A549 (cell line): ENCODE data around the gene GPSM1.

ENCODE experiments used
- CBX8 ChIP-seq: fragments of 200-600 bp; sonication (generic); IDR thresholded peaks from 2 replicates; pipeline ENCODE4 v1.6.1; 2016
- CTCF ChIP-seq: fragments of >200 bp; sonication (Bioruptor Twin); formaldehyde crosslinking; IDR thresholded peaks from 3 replicates; pipeline ENCODE4 v1.5.1; 2016
- EP300 ChIP-seq, 2 experiments: fragments of >200 bp; sonication (Bioruptor Twin); formaldehyde crosslinking; IDR thresholded peaks; 2 replicates in 1 of 2; 3 replicates in 1 of 2; pipeline ENCODE4 v1.6.1; 2016 to 2017
- ESRRA ChIP-seq: fragments of 150-350 bp; IDR thresholded peaks from 2 replicates; pipeline ENCODE4 v1.6.1; 2014; ENCODE audit warnings: mild to moderate bottlenecking, low read length, borderline replicate concordance
- FOSB ChIP-seq: fragments of 250-450 bp; sonication (Bioruptor Pico); IDR thresholded peaks from 2 replicates; pipeline ENCODE4 v1.5.0; 2020; ENCODE audit warnings: mild to moderate bottlenecking, moderate library complexity
- JUN ChIP-seq, 2 experiments: fragments of >200 bp; sonication (Bioruptor Twin); formaldehyde crosslinking; IDR thresholded peaks; 2 replicates in 1 of 2; 3 replicates in 1 of 2; pipeline ENCODE4 v1.6.1; 2016 to 2017
- MAZ ChIP-seq: fragments of 150-350 bp; IDR thresholded peaks from 2 replicates; pipeline ENCODE4 v1.6.1; 2014; ENCODE audit warnings: antibody characterized with exemption, low read depth, low read length, borderline replicate concordance
- NPAS2 ChIP-seq: fragments of 250-450 bp; sonication (Bioruptor Pico); IDR thresholded peaks from 2 replicates; pipeline ENCODE4 v1.8.0; 2022; ENCODE audit warnings: mild to moderate bottlenecking, moderate library complexity, borderline replicate concordance
- POLR2A ChIP-seq: IDR thresholded peaks from 2 replicates; pipeline ENCODE4 v1.6.1; 2012; ENCODE audit warnings: mild to moderate bottlenecking, low read length
- RAD21 ChIP-seq, 2 experiments: fragments of >200 bp in 1 of 2; sonication (Bioruptor Twin) in 1 of 2; formaldehyde crosslinking in 1 of 2; IDR thresholded peaks in 1 of 2; conservative IDR thresholded peaks in 1 of 2; 2 replicates in 1 of 2; 3 replicates in 1 of 2; pipeline ENCODE4 v1.6.1; 2012 to 2018; ENCODE audit warnings: inconsistent platforms in 1 of 2
- SREBF2 ChIP-seq: fragments of 450-650 bp; IDR thresholded peaks from 2 replicates; pipeline ENCODE4 v1.6.1; 2014; ENCODE audit warnings: mild to moderate bottlenecking, moderate library complexity
- USF2 ChIP-seq: fragments of 450-650 bp; IDR thresholded peaks from 2 replicates; pipeline ENCODE4 v1.6.1; 2014; ENCODE audit warnings: antibody characterized with exemption

GRCh38 chr9:136303066-136303824, 24.1 kb upstream of the GPSM1 start:
- TF ChIP-seq CTCF = no peak
- TF ChIP-seq ESRRA = no peak
- TF ChIP-seq SREBF2 = no peak
- no peak for TF ChIP-seq CBX8
- TF ChIP-seq USF2 = no peak
- TF ChIP-seq JUN (IDR thresholded peaks at IDR 0.05) = no peak
- no peak for TF ChIP-seq RAD21 (conservative IDR thresholded peaks at IDR 0.05 in 1 of 2, IDR thresholded peaks at IDR 0.05 in 1 of 2)
- TF ChIP-seq MAZ = no peak
- no peak for TF ChIP-seq NPAS2 (CRISPR knock-in tag)
- no peak for TF ChIP-seq FOSB
- no peak for TF ChIP-seq EP300 (IDR thresholded peaks at IDR 0.05)
- no peak for TF ChIP-seq POLR2A
